Upper lobe of right lung (tissue), 1 donor: ENCODE measurements around the gene CDH4. TPM values are rescaled to one million over a fixed set of nuclear protein-coding genes. Genes with fewer than 3 reads are reported as not detected.

ENCODE experiments used
- ATAC-seq: fragments of 200-7000 bp; cut with Tn5 transposase; one replicate; pipeline ENCODE4 v1.9.1; 2020; ENCODE audit warnings: mild to moderate bottlenecking, moderate library complexity
- DNase-seq: peaks from one replicate; pipeline ENCODE4 v3.0.0-alpha.2; 2020
- H3K27ac ChIP-seq: fragments of 200-600 bp; one replicate; pipeline ENCODE4 v1.8.0; 2022
- H3K27me3 ChIP-seq: fragments of 200-600 bp; one replicate; pipeline ENCODE4 v1.8.0; 2022; ENCODE audit warnings: mild to moderate bottlenecking
- H3K36me3 ChIP-seq: fragments of 200-600 bp; one replicate; pipeline ENCODE4 v1.8.0; 2022
- H3K4me1 ChIP-seq: fragments of 200-600 bp; one replicate; pipeline ENCODE4 v1.8.0; 2022
- H3K4me3 ChIP-seq: fragments of 200-600 bp; one replicate; pipeline ENCODE4 v1.8.0; 2022; ENCODE audit warnings: mild to moderate bottlenecking
- H3K9me3 ChIP-seq: fragments of 200-600 bp; one replicate; pipeline ENCODE4 v1.8.0; 2022
- CTCF ChIP-seq: fragments of 200-600 bp; IDR thresholded peaks from one replicate; pipeline ENCODE4 v1.8.0; 2022; ENCODE audit warnings: antibody characterized with exemption
- intact Hi-C: fragments of 100-400 bp; cut with DNase I; formaldehyde crosslinking; loops from one replicate; pipeline ENCODE4 v1.11.0; 2022
- total RNA-seq: library from RNA; stranded (reverse); fragmentation: NEBNext Ultra II Directional; extraction: Animal tissue kit (Norgen Biotek cat#: 25700); gene quantifications from one replicate; pipeline ENCODE4 v1.2.1, GENCODE V29; 2021
- donor health status: DM: no; HTN: yes; CAD: no; lungs with severe emphysema.

Gene CDH4
- total RNA-seq, 1 donor from 2014 or later: 0.23 TPM

DNA sequence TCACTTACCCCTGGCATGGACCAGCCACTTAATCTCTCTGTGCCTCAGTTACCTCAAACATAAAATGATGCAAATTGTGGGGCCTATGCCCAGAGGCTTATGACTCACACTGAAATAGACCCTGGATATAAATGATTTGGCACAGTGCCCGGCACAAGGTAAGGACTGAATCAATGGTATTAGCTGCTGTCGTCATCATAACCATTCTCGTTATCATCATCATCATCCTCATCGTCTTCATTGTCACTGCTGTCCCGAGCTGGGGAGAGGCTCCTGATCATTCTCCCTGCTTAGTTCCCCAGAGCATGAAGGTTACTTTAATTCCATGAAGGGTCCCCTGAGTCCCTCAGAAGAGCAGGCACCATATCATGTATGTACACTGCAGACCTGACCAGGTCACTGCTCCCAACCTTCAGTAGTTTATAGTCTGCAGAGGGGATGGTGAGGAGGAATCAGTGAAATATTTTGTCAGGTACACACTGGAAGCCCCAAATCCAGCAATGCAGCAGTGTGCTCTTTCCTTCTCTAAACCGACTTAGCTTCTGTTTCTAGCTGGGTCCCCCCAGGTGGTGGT is 664.3 kb downstream of the CDH4 start:
- DNase-seq (no peak), ATAC-seq (no peak)
- Histone ChIP-seq H3K27ac (no peak overlapping the region), H3K4me1 (no peaks in the 10 kb centered on the region), H3K9me3 (no peaks in the 10 kb centered on the region), H3K4me3 (no peak overlapping the region), H3K36me3 (no peaks in the 10 kb centered on the region), H3K27me3 (peaks cover 13% of the 10 kb centered on the region)
- TF ChIP-seq CTCF: no peak
- intact Hi-C loops: no loop called here

DNA sequence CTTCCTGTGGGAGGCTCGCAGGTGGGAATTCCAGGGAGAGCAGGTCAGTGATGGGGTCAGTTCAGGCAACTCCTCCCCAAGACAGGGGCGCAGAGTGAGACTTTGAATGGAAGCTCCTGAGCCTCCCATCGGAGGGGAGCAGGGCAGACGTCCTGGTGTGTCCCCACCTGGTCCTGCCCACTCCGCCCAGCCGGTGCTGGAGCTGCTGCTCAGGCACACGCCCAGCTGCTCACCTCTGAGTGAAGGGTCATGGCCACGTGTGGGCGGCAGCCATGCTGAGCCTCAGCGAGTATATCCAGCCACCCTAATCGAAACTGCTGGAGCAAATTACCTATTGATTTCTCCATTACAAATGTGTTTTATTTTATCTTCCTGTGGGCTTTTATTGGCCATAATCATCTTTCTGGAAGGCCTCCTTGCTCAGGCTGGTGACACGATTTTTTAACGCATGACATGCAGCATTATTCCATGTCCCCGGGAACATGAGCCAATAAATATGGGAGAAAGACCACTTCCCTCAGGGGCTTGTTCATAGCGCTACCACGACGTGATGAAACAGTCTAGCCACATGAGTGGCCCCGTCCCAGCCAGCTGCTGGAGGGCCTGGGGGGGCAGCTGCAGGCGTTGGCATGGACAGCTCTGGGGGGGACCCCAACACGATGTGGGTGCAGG is 665.5 kb downstream of the CDH4 start:
- ATAC-seq (no peak), DNase-seq (no peak)
- Histone ChIP-seq H3K4me1 (no peaks in the 10 kb centered on the region), H3K27ac (no peak overlapping the region), H3K9me3 (no peaks in the 10 kb centered on the region), H3K4me3 (no peak overlapping the region), H3K36me3 (no peaks in the 10 kb centered on the region), H3K27me3 (peaks cover 13% of the 10 kb centered on the region)
- no peak for TF ChIP-seq CTCF
- intact Hi-C loops: no loop called here

GRCh38 chr20:61918548-61918947 is 666.5 kb downstream of the CDH4 start:
- ATAC-seq: no peak
- TF ChIP-seq CTCF: no peak

GRCh38 chr20:61919239-61919638 is 667.2 kb downstream of the CDH4 start:
- no peak overlapping the region for H3K27ac ChIP-seq
- peaks cover 13% of the 10 kb centered on the region for H3K27me3 ChIP-seq
- H3K4me1 ChIP-seq: no peaks in the 10 kb centered on the region
- H3K36me3 ChIP-seq: no peaks in the 10 kb centered on the region
- H3K9me3 ChIP-seq: no peaks in the 10 kb centered on the region
- TF ChIP-seq CTCF: no peak
- ATAC-seq (no peak), DNase-seq (no peak)
- intact Hi-C loops: no loop called here
- no peak overlapping the region for H3K4me3 ChIP-seq

More at GRCh38 chr20:61918548-61918947, 666.5 kb downstream of the CDH4 start:
- H3K4me3 ChIP-seq: no peak overlapping the region
- intact Hi-C loops: no loop called here
- H3K27ac ChIP-seq: no peak overlapping the region
- H3K36me3 ChIP-seq: no peaks in the 10 kb centered on the region
- no peaks in the 10 kb centered on the region for H3K9me3 ChIP-seq
- no peak for DNase-seq
- H3K27me3 ChIP-seq: peaks cover 13% of the 10 kb centered on the region
- H3K4me1 ChIP-seq: no peaks in the 10 kb centered on the region

DNA sequence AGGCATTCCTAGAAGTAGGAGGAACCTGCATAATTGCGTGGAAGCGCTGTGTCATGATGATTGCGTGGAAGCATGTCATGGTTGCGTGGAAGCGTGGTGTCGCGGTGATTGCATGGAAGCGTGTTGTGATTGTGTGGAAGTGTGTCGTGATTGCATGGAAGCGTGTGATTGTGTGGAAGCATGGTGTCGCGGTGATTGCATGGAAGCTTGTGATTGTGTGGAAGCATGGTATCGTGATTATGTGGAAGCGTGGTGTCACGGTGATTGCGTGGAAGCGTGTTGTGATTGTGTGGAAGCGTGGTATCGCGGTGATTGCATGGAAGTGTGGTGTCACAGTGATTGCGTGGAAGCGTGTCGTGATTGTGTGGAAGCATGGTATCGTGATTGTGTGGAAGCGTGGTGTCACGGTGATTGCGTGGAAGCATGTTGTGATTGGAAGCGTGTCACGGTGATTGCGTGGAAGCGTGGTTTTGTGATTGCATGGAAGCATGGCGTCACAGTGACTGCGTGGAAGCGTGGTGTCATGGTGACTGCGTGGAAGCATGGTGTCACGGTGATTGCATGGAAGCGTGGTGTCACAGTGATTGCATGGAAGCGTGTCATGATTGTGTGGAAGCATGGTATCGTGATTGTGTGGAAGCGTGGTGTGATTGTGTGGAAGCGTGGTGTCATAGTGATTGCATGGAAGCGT is 667.8 kb downstream of the CDH4 start:
- no peaks in the 10 kb centered on the region for H3K36me3 ChIP-seq
- intact Hi-C loops: no loop called here
- no peaks in the 10 kb centered on the region for H3K9me3 ChIP-seq
- no peak overlapping the region for H3K4me3 ChIP-seq
- no peak for DNase-seq
- no peak for ATAC-seq
- no peak for TF ChIP-seq CTCF
- H3K4me1 ChIP-seq: no peaks in the 10 kb centered on the region
- H3K27me3 ChIP-seq: peaks cover 13% of the 10 kb centered on the region
- no peak overlapping the region for H3K27ac ChIP-seq
